Activated gamma-delta T cell treated with Interleukin-2 at 50 U/mL for 16 hours (primary cell): Measurements from ENCODE around the gene BLOC1S3.
"Not testable (repeated sequence)": the region's sequence is repeated elsewhere in the genome, so short reads cannot be mapped to it uniquely, and the experiment has no call there.

Source experiments
- DNase-seq: peaks from one replicate; pipeline ENCODE4 v3.0.0-alpha.2; 2020

The BLOC1S3 gene

DNA sequence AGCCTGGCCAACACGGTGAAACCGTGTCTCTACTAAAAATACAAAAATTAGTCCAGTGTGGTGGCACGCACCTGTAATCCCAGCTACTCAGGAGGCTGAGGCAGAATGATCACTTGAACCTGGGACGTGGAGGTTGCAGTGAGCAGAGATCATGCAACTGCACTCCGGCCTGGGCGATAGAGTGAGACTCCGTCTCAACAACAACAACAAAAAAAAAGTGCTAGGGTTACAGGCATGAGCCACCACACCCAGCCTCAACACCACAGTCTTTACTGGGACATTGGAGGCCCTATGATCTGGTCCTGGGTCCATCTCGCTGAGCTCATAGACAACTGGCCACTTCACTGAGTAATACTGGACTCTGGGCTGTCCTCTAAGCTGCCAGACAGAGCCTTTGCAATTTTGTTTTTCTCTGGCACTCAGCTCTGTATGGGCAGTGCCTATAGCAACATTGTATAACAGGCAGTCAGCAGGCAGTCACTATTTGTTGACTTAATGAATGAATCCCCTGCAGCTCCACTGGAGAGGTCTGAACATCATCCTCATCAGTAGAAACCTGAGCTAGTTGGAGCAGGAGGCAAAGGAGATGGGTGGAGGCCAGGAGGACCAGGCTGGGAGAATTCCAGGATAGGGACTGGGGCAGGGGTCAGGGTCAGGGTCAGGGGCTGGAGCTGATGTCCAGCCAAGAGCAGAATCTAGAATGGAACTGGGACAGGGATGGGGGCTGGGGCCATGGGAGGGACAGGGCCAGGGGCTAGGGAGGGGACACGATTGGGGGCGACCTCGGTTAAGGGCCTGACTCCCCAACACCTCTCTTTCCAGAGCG is 8.1 kb downstream of the BLOC1S3 start:
- DNase-seq, result no peak

DNA sequence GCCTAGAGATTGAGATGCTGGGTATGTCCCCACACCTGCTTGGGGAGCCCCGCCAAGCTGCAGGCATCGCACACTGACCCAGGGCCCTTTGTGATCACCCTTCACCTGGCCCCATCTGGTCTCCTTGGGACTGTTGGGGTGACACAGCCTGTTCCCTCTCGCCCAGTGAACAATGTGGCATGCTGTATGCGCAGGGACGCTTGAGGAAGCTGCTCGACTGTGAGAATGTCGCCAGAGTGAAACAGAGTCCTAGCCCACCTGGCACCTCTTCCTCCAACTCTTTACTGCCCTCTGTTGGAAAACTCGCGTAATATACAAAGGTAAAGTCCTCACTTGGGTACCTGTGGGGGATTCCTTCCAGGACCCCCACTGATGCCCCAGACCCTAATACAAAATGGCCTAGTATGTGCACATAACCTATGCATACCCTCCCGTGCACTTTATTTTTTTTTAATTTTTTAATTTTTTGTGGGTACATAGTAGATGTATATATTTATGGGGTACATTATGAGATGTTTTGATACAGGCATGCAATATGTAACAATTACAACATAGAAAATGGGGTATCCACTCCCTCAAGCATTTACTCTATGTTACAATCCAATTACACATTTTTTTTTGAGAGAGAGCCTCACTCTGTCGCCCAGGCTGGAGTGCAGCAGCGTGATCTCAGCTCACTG is 9.0 kb downstream of the BLOC1S3 start:
- no peak for DNase-seq

DNA sequence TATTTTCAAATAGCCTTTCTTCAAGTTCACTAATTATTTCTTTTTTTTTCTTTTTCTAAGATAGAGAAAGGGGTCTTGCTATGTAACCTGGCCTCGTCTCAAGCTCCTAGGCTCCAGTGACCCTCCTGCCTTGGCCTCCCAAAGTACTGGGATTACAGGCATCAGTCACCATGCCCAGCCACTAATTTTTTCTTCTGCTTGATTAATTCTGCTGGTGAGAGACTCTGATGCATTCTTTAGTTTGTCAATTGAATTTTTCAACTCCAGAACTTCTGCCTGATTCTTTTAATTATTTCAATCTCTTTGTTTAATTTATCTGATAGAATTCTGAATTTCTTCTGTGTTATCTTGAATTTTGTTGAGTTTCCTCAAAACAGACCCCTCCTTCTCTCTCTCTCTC is 11.4 kb downstream of the BLOC1S3 start:
- no peak for DNase-seq

DNA sequence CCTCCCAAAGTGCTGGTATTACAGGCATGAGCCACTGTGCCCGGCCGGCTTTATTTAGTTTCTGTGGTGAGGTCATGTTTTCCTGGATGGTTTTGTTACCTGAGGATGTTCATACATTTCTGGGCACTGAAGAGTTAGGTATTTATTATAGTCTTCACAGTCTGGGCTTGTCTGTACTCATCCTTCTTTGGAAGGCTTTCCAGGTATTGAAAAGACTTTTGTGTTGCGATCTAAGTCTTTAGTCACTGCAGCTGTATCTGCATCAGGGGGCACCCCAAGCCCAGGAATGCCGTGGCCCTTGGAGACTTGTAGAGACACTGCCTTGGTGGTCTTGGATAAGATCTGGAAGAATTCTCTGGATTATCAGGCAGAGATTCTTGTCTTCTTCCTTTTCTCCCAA is 12.8 kb downstream of the BLOC1S3 start:
- DNase-seq, result no peak

DNA sequence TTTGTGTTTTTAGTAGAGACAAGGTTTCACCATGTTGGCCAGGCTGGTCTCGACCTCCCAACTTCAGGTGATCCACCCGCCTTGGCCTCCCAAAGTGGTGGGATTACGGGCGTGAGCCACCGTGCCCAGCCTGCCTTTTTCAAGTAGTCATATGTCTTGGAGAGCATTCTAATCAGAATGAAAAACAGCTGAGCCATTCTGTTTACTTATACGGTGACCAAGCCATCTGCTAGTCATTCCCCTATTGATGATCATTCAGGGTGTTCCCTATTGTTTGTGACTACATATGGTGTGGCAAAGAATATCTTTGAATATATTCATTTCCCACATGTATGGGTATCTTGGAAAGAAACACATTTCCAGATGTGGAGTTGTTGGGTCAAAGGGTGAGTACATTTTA is 17.2 kb downstream of the BLOC1S3 start:
- no peak for DNase-seq

DNA sequence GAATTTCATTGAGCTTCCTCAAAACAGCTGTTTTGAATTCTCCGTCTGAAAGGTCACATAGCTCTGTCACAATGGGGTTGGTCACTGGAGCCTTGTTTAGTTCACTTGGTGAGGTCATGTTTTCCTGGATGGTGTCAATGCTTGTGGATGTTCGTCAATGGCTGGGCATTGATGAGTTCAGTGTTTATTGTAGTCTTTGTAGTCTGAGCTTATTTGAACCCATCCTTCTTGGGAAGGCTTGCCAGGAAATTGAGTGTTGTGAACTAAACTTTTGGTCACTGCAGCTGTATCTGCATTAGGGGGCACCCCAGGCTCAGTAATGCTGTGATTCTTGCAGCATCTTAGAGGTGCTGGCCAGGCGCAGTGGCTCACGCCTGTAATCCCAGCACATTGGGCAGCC is 22.0 kb downstream of the BLOC1S3 start:
- DNase-seq, result no peak

DNA sequence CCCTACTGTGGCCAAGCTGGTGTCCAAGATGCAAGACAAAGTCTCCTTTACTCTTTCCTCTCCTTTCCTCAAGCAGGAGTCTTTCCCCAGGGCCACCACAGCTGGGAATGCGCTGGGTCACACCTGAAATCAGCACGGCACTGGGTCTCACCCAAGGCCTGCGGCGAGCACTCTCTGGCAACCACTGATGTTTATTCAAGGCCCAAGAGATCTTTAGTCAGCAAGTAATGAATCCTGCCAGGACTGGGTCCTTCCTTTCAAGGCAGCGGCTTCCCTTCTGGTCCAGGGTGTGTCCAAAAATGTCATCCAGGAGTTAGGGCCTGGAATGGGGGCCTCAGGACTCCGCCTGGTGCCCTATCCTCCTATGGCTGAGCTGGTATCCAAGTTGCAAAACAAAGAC is 24.1 kb downstream of the BLOC1S3 start:
- DNase-seq, result no peak

DNA sequence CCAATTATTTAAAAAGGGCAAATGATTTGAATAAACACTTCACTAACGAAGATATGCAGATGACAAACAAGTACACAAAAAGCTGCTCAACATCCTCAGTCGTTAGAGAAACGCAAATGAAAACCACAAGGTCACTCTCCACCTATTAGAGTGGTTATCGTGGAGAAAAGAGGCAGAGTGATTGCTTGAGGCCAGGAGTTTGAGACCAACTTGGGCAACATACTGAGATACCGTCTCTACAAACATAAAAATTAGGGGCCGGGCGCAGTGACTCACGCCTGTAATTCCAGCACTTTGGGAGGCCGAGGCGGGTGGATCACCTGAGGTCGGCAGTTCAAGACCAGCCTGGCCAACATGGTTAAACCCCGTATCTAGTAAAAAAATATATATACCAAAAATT is 27.2 kb downstream of the BLOC1S3 start:
- DNase-seq, result no peak

DNA sequence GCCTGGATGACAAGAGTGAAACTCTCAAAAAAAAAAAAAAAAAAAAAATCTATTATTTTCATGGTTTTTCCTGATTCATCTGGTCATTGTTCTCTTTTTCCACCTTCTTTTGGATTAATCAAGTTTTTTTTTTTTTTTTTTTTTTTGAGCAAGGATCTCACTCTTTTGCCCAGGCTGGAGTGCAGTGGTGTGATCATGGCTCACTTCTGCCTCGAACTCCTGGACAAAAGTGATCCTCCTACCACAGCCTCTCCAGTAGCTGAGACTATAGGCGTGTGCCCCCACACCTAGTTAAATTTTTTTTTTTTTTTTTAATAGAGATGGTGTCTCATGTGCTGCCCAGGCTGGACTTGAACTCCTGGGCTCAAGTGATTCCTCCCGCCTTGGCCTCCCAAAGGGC is 27.7 kb downstream of the BLOC1S3 start:
- no peak for DNase-seq

DNA sequence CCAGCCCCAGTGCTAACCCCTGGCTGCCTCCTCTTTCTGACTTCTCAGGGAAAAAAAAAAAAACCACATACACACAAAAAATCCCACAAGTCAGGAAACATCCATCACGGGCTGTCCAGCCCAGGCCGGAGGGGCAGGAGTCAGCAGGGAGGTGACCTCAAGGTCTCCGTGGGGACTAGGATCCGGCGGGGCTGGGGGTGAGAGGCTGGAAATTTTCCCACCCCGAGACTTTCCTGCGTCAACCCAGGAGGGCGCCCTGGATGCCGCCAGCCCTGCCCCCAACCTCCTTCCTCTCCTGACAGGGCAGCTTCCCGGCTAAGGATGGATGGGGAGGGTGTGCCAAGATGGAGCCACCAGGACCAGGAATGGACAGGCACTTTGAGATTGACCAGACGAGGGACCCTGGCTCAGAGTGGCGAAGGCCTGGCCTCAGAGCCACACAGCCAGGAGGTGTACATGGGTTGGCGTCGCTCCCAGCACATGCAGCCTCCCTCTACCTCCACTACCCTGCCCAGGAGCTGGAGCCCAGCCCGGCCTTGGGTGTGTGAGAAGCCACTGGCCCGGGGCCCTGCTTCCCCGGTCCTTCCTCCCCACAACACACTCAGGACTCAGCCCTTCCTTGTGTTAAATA is 33.3 kb downstream of the BLOC1S3 start:
- DNase-seq, result no peak

DNA sequence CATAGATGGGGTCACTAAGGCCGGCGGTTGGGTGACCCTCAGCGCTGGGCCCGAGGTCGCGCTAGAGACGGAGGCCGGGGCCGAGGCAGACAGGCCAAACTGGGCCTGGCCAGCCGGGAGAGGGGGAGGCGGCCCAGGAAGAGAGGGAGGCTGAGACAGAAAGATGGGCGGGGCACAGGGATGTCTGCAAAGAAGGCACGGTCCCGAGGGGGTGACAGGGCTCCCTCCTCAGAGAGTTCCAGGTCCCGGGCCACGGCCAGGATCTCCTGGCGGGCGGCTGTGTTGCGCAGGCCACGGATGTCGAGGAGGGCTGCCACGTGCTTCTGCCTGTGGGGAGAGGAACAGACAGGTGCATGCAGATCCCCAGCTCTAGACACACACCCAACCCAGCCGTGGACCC is 34.4 kb downstream of the BLOC1S3 start:
- DNase-seq, result no peak

DNA sequence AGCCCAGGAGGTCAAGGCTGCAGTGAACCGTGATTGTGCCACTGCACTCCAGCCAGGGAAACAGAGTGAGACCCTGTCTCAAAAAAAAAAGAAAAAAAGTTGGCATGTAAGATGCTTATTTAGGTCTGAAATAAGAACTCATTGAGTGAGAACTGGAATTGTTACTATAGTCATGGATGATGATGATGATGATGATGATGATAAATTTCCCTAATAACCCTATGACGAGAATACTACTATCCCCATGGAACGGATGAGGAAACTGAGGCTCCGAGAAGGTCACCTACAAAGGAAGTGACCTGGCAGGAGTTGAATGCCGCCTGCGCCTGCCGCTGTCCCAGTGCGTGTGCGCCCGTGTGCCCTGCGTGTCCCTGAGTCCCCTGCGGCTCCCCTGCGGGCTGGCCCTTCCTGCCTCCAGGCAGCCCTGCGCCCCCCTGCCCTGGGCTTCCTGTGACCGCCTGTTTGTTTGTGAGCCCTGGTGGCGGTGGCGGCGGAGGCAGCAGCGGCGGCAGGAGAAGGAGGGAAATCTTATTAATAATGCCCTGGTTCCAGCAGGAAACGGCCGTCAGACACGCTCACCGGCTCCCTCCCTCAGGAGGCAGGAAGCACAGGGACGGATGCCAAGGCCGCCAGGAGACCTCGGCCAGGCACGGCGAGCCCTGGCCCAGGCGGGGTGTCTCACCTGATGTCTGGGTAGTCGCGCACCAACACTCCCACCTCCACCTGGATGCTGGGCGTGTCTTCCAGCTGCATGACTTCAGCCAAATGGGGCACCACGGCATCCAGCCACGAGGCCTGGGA is 37.0 kb downstream of the BLOC1S3 start:
- DNase-seq, result no peak

DNA sequence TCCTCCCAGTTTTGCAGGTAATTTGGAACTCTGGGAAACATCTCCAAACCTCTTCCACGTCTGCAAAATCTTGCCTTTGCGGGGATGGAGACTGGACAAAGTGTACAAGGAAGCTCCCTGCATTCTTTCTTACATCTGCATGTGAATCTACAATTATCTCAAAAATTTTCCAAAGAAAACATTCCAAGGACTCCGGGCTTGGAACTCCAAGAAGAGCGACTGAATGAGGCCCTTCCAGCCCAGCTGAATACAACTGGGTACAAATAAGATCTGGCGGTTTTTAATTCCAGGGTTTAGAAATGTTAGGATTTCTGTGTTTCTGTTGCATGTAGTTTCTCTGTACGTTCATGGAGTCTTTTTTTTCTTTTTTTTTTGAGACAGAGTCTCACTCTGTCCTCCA is 38.1 kb downstream of the BLOC1S3 start:
- no peak for DNase-seq

DNA sequence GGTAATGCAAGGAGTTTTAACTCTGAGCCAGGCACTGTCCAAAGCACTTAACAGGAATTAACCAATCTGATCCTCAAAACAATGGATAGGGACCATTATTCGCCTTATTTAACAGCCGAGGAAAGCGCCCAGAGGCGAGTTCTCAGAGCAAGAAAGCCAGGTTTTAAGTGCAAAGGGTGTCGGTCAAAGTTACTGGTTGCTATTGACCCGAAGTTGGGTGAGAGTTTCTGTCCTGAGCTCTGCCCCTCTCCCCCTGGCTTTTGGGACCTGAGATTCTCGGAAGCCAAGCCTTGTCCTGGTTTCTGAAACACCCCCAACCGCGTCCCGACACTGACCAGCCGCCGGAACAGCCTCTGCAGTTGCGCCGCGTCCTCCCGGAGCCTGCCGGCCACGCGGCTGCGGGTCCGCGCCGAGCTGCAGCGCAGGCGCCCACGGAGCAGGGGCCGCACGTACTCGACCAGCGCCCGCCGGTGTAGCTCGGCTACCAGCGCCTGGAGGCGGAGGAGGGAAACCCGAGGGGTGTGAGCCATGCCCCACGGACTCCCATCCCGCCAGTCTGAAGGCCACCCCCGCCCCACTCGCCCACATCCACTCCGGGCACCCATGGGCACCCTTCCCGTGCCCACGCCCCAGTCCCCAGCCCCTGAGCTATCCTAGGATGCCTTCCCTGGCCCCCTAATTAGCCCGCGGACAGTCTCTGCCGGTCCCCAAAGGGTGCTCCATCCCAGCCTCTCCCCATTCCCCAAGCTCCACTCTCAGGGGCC is 38.8 kb downstream of the BLOC1S3 start:
- no peak for DNase-seq

DNA sequence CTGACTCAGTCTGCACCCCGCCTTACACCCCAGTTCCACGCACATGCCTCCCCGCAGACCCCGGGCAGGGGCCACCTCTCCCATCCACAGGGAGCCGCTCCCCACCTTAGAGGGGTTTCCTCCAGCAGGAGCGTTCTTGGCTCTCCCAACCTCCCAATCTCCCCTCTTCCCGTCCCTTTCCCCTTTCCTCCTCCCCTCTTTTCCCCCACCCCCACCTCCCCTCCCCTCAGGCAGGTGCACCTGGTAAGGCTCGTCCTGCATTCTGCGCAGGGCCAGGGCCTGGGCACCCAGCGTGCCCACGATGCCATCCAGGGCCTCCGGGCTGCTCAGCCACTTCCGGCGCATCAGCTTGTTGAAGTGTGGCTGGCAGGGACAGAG is 39.4 kb downstream of the BLOC1S3 start:
- DNase-seq, result no peak

DNA sequence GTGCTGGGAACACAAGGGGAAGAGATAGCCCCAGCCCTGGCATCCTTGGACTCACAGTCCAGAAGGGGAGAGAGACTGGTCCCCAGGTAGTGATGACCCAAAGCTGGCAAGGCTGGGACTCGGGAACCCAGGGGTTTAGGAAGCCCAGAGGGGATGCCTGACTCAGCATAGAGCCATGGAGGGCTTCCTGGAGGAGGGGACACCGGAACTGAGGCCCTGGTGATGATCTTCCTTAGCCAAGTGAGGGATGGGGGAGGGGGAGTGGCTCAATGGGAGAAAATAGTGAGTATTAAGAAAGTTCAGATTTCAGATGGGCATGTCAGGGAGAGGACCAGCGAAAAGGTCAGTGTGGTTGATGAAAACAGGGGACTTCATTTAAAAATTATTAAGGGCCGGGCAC is 39.8 kb downstream of the BLOC1S3 start:
- no peak for DNase-seq

DNA sequence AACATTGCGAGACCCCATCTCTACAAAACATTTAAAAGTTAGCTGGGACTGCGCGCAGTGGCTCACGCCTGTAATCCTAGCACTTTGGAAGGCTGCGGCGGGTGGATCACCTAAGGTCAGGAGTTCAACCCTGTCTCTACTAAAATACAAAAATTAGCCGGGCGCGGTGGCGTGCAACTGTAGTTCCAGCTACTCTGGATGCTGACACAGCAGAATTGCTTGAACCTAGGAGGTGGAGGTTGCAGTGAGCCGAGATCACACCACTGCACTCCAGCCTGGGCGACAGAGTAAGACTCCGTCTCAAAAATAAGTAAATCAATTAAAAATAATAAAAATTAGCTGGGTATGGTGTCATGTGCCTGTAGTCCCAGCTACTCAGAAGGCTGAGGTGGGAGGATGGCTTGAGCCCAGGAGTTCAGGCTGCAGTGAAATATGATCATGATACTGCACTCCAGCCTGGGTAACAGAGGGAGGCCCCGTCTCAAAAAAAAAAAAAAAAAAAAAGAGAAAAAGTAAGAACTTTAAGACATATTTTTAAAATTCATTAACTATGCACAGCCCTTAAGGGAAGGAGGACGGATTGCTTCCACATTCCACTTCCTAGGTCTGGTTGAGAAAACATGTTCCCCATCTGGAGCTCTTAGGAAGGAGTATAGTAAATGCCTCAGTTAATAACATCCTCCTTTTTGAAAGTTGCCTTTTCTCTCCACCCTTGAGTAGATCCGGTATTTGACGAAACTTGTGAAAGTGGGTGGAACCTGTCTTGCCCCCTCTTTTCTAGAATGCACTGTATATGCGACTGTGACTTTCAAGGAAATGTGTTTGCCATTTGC is 40.5 kb downstream of the BLOC1S3 start:
- no peak for DNase-seq

DNA sequence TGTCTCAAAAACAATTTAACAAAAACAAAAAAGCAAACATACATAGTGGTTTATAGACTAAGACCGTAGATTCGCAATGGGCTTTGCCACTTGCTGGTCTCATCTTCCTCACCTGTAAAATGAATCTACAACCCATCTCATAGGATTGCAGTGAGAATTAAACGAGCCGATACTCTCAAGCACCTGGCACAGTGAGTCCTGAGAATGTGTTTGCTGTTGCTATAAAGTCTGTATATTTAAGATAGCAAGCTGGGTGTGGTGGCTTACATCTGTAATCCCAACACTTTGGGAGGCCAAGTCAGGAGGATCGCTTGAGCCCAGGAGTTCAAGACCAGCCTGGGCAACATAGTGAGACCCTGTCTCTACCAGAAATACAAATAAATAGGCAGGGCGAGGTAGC is 44.1 kb downstream of the BLOC1S3 start:
- DNase-seq, result no peak

DNA sequence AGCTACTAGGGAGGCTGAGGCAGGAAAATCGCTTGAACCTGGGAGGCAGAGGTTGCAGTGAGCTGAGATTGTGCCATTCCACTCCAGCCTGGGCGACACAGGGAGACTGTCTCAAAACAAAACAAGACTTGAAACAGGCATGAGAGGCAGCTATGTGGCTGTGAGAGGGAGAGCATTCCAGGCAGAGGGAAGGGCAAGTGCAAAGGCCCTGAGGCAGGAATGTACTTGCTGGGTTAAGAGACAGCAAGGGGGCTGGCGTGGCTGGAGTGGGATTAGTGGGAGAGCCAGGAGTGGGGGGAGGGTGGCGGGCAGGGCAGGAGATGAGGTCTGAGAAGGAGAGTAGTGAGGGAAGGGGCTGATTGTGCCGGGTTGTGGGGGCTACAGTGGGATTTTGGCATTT is 45.3 kb downstream of the BLOC1S3 start:
- DNase-seq, result no peak

DNA sequence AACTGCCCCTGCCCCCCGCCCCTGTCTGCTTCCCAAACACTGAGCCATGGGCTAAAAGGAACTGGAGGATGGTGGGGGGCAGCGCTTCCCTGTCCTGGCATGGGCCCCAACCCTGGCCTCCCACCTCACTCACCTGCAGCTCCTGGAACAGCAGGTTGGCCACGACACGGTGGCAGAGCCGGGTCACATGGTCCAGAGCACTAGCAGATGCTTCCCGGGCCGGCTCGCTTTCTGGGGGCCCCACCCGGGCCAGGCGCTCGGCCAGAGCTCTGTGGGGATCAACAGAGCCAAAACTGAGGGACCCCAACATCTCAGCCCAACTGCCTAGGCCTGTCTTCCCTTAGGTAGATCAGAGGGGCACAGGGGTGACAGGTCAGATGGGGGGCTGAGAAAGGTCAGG is 46.1 kb downstream of the BLOC1S3 start:
- no peak for DNase-seq

DNA sequence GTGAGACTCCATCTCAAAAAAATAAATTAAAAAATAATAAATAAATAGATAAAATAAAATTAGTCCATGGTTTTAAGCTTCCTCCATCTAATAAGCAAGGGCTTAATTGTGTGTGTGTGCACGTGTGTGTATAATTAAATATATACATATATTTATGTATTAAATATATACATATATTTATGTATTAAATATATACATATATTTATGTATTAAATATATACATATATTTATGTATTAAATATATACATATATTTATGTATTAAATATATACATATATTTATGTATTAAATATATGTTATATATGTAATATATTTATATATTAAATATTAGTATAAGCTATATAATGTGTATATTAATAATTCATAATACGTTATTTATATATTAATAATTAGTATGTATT is 50.5 kb downstream of the BLOC1S3 start:
- not testable (repeated sequence) for DNase-seq
